A673 (cell line): Measurements from ENCODE around the gene SORCS3. TPM values are rescaled to one million over a fixed set of nuclear protein-coding genes. Genes with fewer than 3 reads are reported as not detected.

Experiments
- BruUV-seq: library from RNA; stranded (reverse); fragments of 400-500 nt; replicated peaks from 2 replicates; lab custom pipeline; 2021; lab: Mats Ljungman, UMichigan
- CTCF ChIA-PET: fragments of 300-600 bp; sonication (Branson Sonifier 250); formaldehyde crosslinking; loops from one replicate; lab custom pipeline; 2022; ENCODE audit warnings: antibody characterized with exemption; lab: Charles Lee
- POLR2A ChIA-PET: fragments of 300-600 bp; sonication (Branson Sonifier 250); formaldehyde crosslinking; loops from one replicate; lab custom pipeline; 2022; ENCODE audit warnings: antibody characterized with exemption; ENCODE audit not compliant: low non-redundant PET; lab: Charles Lee
- DNase-seq: peaks from one replicate; pipeline ENCODE4 v3.0.0-alpha.2; 2015; ENCODE audit warnings: low spot score
- H3K27ac ChIP-seq: fragments of 200-600 bp; sonication (generic); 2 replicates; pipeline ENCODE4 v1.5.1; 2016; ENCODE audit warnings: mixed run types, low read depth, mild to moderate bottlenecking, mixed read lengths, antibody characterized with exemption, low read length; ENCODE audit not compliant: poor library complexity, severe bottlenecking
- H3K27me3 ChIP-seq: fragments of 200-600 bp; sonication (generic); replicated peaks from 2 replicates; pipeline ENCODE4 v1.6.1; 2017; ENCODE audit warnings: mixed run types, low read depth, mild to moderate bottlenecking, mixed read lengths, antibody characterized with exemption, low read length; ENCODE audit not compliant: insufficient read depth, poor library complexity
- H3K36me3 ChIP-seq: fragments of 200-600 bp; sonication (generic); 2 replicates; pipeline ENCODE4 v1.6.1; 2016; ENCODE audit warnings: mixed run types, mild to moderate bottlenecking, mixed read lengths, antibody characterized with exemption, low read length; ENCODE audit not compliant: insufficient read depth, poor library complexity, severe bottlenecking
- H3K4me1 ChIP-seq: fragments of 200-600 bp; sonication (generic); 2 replicates; pipeline ENCODE4 v1.6.1; 2017; ENCODE audit warnings: mixed run types, mild to moderate bottlenecking, mixed read lengths, antibody characterized with exemption, low read length; ENCODE audit not compliant: insufficient read depth, poor library complexity, severe bottlenecking
- H3K4me3 ChIP-seq: fragments of 200-600 bp; sonication (generic); 2 replicates; pipeline ENCODE4 v1.5.1; 2016; ENCODE audit warnings: low read depth, mixed run types, mild to moderate bottlenecking, mixed read lengths, low read length; ENCODE audit not compliant: poor library complexity, severe bottlenecking
- H3K9me3 ChIP-seq: fragments of 200-600 bp; sonication (generic); 2 replicates; pipeline ENCODE4 v1.6.1; 2016; ENCODE audit warnings: mixed run types, low read depth, mild to moderate bottlenecking, mixed read lengths, antibody characterized with exemption, low read length; ENCODE audit not compliant: poor library complexity, severe bottlenecking
- CTCF ChIP-seq: fragments of 300-800, 200-600 bp; sonication (generic); conservative IDR thresholded peaks from 2 replicates; pipeline ENCODE4 v1.5.1; 2017; ENCODE audit warnings: low read depth, mild to moderate bottlenecking, antibody characterized with exemption, low read length, moderate library complexity, mixed read lengths
- EZH2 ChIP-seq: fragments of 200-600 bp; sonication (generic); IDR thresholded peaks from 2 replicates; pipeline ENCODE4 v1.6.1; 2017; ENCODE audit warnings: borderline replicate concordance, low read depth, mild to moderate bottlenecking, mixed read lengths, antibody characterized with exemption, low read length; ENCODE audit not compliant: poor library complexity, severe bottlenecking
- intact Hi-C: fragments of 100-400 bp; cut with micrococcal nuclease; formaldehyde crosslinking; loops from one replicate; pipeline ENCODE4 v1.10.0; 2022; ENCODE audit not compliant: unreplicated experiment
- total RNA-seq: library from RNA; stranded (reverse); gene quantifications from 2 replicates; pipeline ENCODE4 v1.2.3, GENCODE V29; 2021

SORCS3 gene
- total RNA-seq, 1 experiment from 2014 or later = not detected

GRCh38 chr10:105140600-105140999 is 499.5 kb downstream of the SORCS3 start:
- ChIA-PET POLR2A (no interaction called here), CTCF (no interaction called here)
- Histone ChIP-seq H3K4me1 (no peaks in the 10 kb centered on the region), H3K27ac (no peak overlapping the region), H3K27me3 (peaks cover 54% of the 10 kb centered on the region), H3K36me3 (no peaks in the 10 kb centered on the region), H3K9me3 (no peaks in the 10 kb centered on the region), H3K4me3 (no peak overlapping the region)
- intact Hi-C loops = no loop called here
- DNase-seq = no peak
- no TSS peak for BruUV-seq
- TF ChIP-seq EZH2 (no peak), CTCF (no peak)

DNA sequence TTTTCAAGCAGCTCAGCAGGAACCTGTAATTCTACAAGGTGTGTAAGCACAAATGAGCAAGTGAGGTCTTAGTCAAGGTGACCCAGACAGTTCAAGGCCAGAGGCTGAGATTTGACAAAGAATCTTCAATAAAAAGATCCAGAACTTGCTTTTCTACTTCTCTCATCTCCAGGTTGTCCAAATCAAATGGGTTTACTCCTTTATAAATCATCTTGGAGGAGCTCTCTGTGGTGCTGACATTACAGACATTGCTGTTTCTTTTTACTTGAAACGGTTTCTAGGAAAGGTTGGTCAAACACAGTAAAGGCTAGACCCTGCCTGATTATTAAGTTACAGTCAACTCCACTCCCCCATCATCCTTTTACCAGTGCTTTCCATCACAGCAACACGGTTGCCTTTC is 504.6 kb downstream of the SORCS3 start:
- H3K4me3 ChIP-seq = no peak overlapping the region
- H3K36me3 ChIP-seq = no peaks in the 10 kb centered on the region
- no peaks in the 10 kb centered on the region for H3K4me1 ChIP-seq
- TF ChIP-seq CTCF (no peak), EZH2 (no peak)
- ChIA-PET CTCF (no interaction called here), POLR2A (no interaction called here)
- no peaks in the 10 kb centered on the region for H3K9me3 ChIP-seq
- DNase-seq = no peak
- BruUV-seq = no TSS peak
- H3K27me3 ChIP-seq = peaks cover 47% of the 10 kb centered on the region
- intact Hi-C loops = no loop called here
- no peak overlapping the region for H3K27ac ChIP-seq

- no TSS peak for BruUV-seq
- Histone ChIP-seq H3K27me3 (peaks cover 47% of the 10 kb centered on the region), H3K4me3 (no peak overlapping the region), H3K27ac (no peak overlapping the region), H3K4me1 (no peaks in the 10 kb centered on the region), H3K36me3 (no peaks in the 10 kb centered on the region), H3K9me3 (no peaks in the 10 kb centered on the region)
- POLR2A ChIA-PET = no interaction called here
- no peak for DNase-seq
- intact Hi-C loops = no loop called here
- CTCF ChIA-PET = no interaction called here
- no peak for TF ChIP-seq CTCF
- TF ChIP-seq EZH2 = no peak
Observed at GRCh38 chr10:105146436-105146835, 505.3 kb downstream of the SORCS3 start.
